ENCODE results near the gene RPAP2.

Gene RPAP2

DNA sequence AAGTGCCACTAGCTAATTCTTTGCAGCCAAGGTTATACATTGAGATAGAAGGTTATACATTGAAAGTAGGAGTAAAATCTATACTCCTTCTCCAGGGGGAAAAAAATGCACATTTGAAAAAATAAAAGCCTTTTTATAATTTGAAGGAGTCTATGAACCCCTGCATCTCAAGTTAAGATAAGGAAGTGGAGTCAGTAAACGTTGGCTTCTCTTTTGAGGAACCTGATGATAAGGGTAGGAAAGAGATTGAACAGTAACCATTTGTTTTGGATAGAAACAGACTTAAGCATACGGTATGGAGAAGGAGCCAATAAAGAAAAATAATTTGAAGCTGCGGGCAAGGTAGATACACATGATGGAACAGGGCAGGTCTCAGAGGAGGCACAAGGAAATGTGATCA lies 64.1 kb downstream of the RPAP2 start:
- no peak for TF ChIP-seq CTCF (conservative IDR thresholded peaks at IDR 0.05; ENCODE audit: low read depth, low read length)
- no peak overlapping the region for H3K4me3 ChIP-seq (ENCODE audit: low read length)
- DNase-seq (ENCODE audit: low read depth), result no peak

DNA sequence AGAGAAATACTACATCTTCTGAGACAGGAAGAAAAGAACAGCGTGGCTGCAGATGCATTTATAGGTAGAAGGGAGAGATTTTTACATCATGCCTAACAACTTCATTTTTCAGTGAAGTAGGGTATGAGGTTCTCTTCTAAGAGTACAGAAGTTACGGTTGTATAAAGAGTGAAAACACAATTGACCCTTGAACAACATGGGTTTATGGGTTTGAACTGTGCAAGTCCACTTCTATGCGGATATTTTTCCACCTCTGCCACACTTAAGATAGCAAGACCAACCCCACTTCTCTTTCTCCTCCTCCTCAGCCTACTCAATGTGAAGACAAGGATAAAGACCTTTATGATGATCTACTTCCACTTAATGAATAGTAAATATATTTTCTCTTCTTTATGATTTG lies 64.5 kb downstream of the RPAP2 start:
- TF ChIP-seq CTCF (conservative IDR thresholded peaks at IDR 0.05; ENCODE audit: low read depth, low read length), result no peak
- H3K4me3 ChIP-seq (ENCODE audit: low read length), result no peak overlapping the region
- DNase-seq (ENCODE audit: low read depth), result no peak

GRCh38 chr1:92365378-92366039 lies 66.7 kb downstream of the RPAP2 start:
- TF ChIP-seq CTCF (conservative IDR thresholded peaks at IDR 0.05; ENCODE audit: low read depth, low read length), result no peak
- no peak for DNase-seq (ENCODE audit: low read depth)
- H3K4me3 ChIP-seq (ENCODE audit: low read length), result no peak overlapping the region

DNA sequence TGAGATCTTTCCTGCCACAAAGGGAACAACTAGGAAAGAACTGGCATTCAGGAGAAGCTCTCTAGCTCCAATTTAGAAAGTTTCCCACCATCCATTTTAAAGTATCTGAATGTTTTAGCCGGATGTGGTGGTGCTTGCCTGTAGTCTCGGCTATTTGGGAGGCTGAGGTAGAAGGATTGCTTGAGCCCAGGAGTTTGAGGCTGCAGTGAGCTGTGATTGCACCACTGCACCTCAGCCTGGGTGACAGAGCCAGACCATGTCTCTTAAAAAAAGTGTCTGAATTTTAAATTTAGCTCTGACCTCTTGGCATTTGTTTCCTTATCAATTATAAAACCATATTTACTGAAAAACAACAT lies 67.2 kb downstream of the RPAP2 start:
- no peak for DNase-seq (ENCODE audit: low read depth)
- TF ChIP-seq CTCF (conservative IDR thresholded peaks at IDR 0.05; ENCODE audit: low read depth, low read length), result no peak
- H3K4me3 ChIP-seq (ENCODE audit: low read length), result no peak overlapping the region

DNA sequence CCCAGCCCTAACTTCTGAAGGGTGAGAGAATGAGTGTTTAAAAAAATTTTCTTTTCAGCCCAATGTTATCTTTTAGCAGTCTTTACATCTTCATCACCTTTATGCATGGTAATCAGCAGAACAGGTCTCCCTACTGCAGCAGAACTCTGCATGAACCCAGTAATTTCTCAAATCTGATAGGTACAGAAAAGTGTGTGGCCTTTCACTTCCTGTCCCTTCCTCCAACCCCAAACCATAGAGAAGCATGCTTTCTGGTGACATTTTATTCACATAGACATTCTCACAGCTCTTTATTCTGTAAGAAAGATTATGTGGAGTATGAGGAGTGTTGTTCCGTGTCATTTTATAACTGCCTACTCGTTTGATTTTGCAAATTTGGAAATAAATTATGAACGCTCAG lies 68.6 kb downstream of the RPAP2 start:
- H3K4me3 ChIP-seq (ENCODE audit: low read length), result no peak overlapping the region
- no peak for TF ChIP-seq CTCF (conservative IDR thresholded peaks at IDR 0.05; ENCODE audit: low read depth, low read length)
- no peak for DNase-seq (ENCODE audit: low read depth)

DNA sequence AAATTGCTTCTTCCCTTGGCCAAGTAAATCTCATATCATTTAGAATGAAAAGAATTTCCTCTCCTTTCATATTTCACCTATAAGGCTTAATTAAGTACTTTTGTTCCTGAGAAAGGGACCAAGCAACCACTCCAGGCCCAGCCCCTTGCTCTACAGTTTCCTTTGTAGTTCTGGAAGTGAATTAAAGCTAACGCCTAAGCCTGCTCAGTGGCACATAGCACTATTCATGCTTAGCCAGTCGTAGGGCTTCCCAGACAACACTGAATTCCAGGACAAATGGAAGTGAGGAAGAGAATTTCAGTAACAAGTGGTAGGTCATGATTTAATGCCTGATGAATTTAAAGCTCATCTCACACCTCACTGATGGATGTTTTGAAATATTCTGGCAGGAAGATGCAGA lies 73.3 kb downstream of the RPAP2 start:
- H3K4me3 ChIP-seq (ENCODE audit: low read length), result no peak overlapping the region
- no peak for DNase-seq (ENCODE audit: low read depth)
- TF ChIP-seq CTCF (conservative IDR thresholded peaks at IDR 0.05; ENCODE audit: low read depth, low read length), result no peak

GRCh38 chr1:92374223-92374622 lies 75.4 kb downstream of the RPAP2 start:
- no peak for DNase-seq (ENCODE audit: low read depth)
- H3K4me3 ChIP-seq (ENCODE audit: low read length), result no peak overlapping the region
- TF ChIP-seq CTCF (conservative IDR thresholded peaks at IDR 0.05; ENCODE audit: low read depth, low read length), result no peak

Data from retinal pigment epithelial cell (primary cell).